K562 (cell line): Measurements from ENCODE around the gene PHF19. TPM values are rescaled to one million over a fixed set of nuclear protein-coding genes. Genes with fewer than 3 reads are reported as not detected.

Experiments
- ATAC-seq: fragments of 200-7000 bp; cut with Tn5 transposase; 3 replicates; pipeline ENCODE4 v1.9.1; 2020; ENCODE audit warnings: moderate library complexity
- BruUV-seq: library from RNA; stranded (reverse); fragments of 400-500 nt; replicated peaks from 2 replicates; lab custom pipeline; 2021; lab: Mats Ljungman, UMichigan
- CTCF ChIA-PET: fragments of 300-600 bp; formaldehyde crosslinking; extraction: SDS; loops from one replicate; lab custom pipeline; 2021; ENCODE audit warnings: low intra/inter-chr PET ratio; lab: Yijun Ruan, JAX
- POLR2A ChIA-PET: fragments of 300-600, 350-650 bp; sonication (Branson Sonifier 250); formaldehyde crosslinking; extraction: SDS; loops from one replicate; lab custom pipeline; 2021; ENCODE audit warnings: antibody characterized with exemption, inconsistent platforms; lab: Yijun Ruan, JAX
- DNase-seq, 4 experiments: peaks; one replicate each; pipeline versions ENCODE4 v3.0.0 to v3.0.0-alpha.2; 2011 to 2018; ENCODE audit warnings: low spot score in 3 of 4, mixed read lengths in 3 of 4; ENCODE audit errors: extremely low read depth in 1 of 4
- FAIRE-seq: peaks from 2 replicates; lab custom pipeline; 2011; peaks lifted over from hg19 to GRCh38; lab: Jason Lieb, UNC
- H2AFZ ChIP-seq: 2 replicates; pipeline ENCODE4 v1.6.0; 2011; ENCODE audit warnings: low read depth, low read length, control low read depth, inconsistent platforms
- H3K27ac ChIP-seq: fragments of 200-600 bp; 3 replicates; pipeline ENCODE4 v1.8.0; 2011; ENCODE audit warnings: low read depth, mild to moderate bottlenecking, control low read depth, inconsistent platforms, low read length, moderate library complexity, mixed read lengths; ENCODE audit errors: extremely low read depth
- H3K27me3 ChIP-seq, 2 experiments: fragments of 300-600 bp in 1 of 2; 2 replicates in 1 of 2; 3 replicates in 1 of 2; pipeline versions ENCODE4 v1.6.0 to v1.8.0; 2011; ENCODE audit warnings: inconsistent platforms in 2 of 2, low read length in 2 of 2, mild to moderate bottlenecking in 1 of 2, mixed read lengths in 1 of 2, moderate library complexity in 1 of 2; ENCODE audit not compliant: control insufficient read depth in 2 of 2, insufficient read depth in 2 of 2
- H3K36me3 ChIP-seq: fragments of 300-600 bp; 3 replicates; pipeline ENCODE4 v1.8.0; 2011; ENCODE audit warnings: mild to moderate bottlenecking, low read length, inconsistent platforms; ENCODE audit not compliant: control insufficient read depth, insufficient read depth
- H3K4me1 ChIP-seq, 2 experiments: fragments of 200-600 bp in 1 of 2; replicated peaks in 1 of 2; 2 replicates in 1 of 2; 3 replicates in 1 of 2; pipeline versions ENCODE4 v1.5.1 to v1.8.0; 2011; ENCODE audit warnings: inconsistent platforms in 2 of 2, low read length in 2 of 2, mild to moderate bottlenecking in 1 of 2, mixed read lengths in 1 of 2, moderate library complexity in 1 of 2; ENCODE audit not compliant: control insufficient read depth in 2 of 2, insufficient read depth in 2 of 2
- H3K4me2 ChIP-seq: 2 replicates; pipeline ENCODE4 v1.6.1; 2011; ENCODE audit warnings: low read length, control low read depth, inconsistent platforms, mixed read lengths; ENCODE audit not compliant: insufficient read depth
- H3K4me3 ChIP-seq: fragments of 200-600 bp; sonication (generic), shearing (Covaris generic); 2 replicates; pipeline ENCODE4 v1.5.1; 2016; ENCODE audit warnings: control low read depth, inconsistent platforms
- H3K79me2 ChIP-seq: fragments of 200-600 bp; 3 replicates; pipeline ENCODE4 v1.8.0; 2011; ENCODE audit warnings: low read length, inconsistent platforms; ENCODE audit not compliant: control insufficient read depth, insufficient read depth
- H3K9ac ChIP-seq, 2 experiments: 2 replicates each; pipeline versions ENCODE4 v1.6.0 to v1.6.1; 2011; ENCODE audit warnings: low read depth in 2 of 2, low read length in 2 of 2, control low read depth in 1 of 2, inconsistent platforms in 1 of 2, mild to moderate bottlenecking in 1 of 2, mixed read lengths in 1 of 2; ENCODE audit not compliant: insufficient read depth in 1 of 2
- H3K9me1 ChIP-seq: one replicate; pipeline ENCODE4 v1.6.0; 2011; ENCODE audit warnings: inconsistent platforms, mild to moderate bottlenecking, low read length, moderate library complexity; ENCODE audit not compliant: control insufficient read depth, insufficient read depth
- H3K9me3 ChIP-seq: replicated peaks from 2 replicates; pipeline ENCODE4 v1.5.1; 2011; ENCODE audit warnings: low read depth, low read length, inconsistent platforms; ENCODE audit not compliant: control insufficient read depth, insufficient read depth
- H4K20me1 ChIP-seq: replicated peaks from 2 replicates; pipeline ENCODE4 v1.6.1; 2011; ENCODE audit warnings: low read length, inconsistent platforms, mixed read lengths; ENCODE audit not compliant: control insufficient read depth, insufficient read depth
- E2F1 ChIP-seq: sonication (generic); formaldehyde crosslinking; IDR thresholded peaks from 2 replicates; pipeline ENCODE4 v1.8.1; 2023; ENCODE audit warnings: mild to moderate bottlenecking, missing genetic modification reagents, moderate library complexity
- HDAC1 ChIP-seq, 2 experiments: fragments of 450-650 bp; IDR thresholded peaks; 2 replicates each; pipeline ENCODE4 v1.6.1; 2016 to 2017; ENCODE audit warnings: inconsistent platforms in 1 of 2, mild to moderate bottlenecking in 1 of 2, moderate library complexity in 1 of 2
- JUN ChIP-seq, 2 experiments: sonication (generic) in 1 of 2; formaldehyde crosslinking in 1 of 2; IDR thresholded peaks; 2 replicates each; pipeline versions ENCODE4 v1.6.1 to v1.8.0; 2012 to 2022; ENCODE audit warnings: borderline replicate concordance in 2 of 2, mild to moderate bottlenecking in 2 of 2, improper control_type of control experiment in 1 of 2, low read depth in 1 of 2, low read length in 1 of 2, missing genetic modification reagents in 1 of 2
- L3MBTL2 ChIP-seq: fragments of 450-650 bp; IDR thresholded peaks from 2 replicates; pipeline ENCODE4 v1.6.1; 2016; ENCODE audit warnings: mild to moderate bottlenecking, moderate library complexity
- TBL1XR1 ChIP-seq, 2 experiments: IDR thresholded peaks; 2 replicates each; pipeline ENCODE4 v1.6.1; 2012; ENCODE audit warnings: improper control_type of control experiment in 2 of 2, low read length in 2 of 2, mild to moderate bottlenecking in 1 of 2
- THAP7 ChIP-seq: fragments of 250-450 bp; sonication (Bioruptor Pico); IDR thresholded peaks from 2 replicates; pipeline ENCODE4 v1.5.0; 2021
- ZC3H11A ChIP-seq: IDR thresholded peaks from 2 replicates; pipeline ENCODE4 v1.6.1; 2012; ENCODE audit warnings: low read depth, low read length, improper control_type of control experiment
- ZKSCAN1 ChIP-seq: fragments of 150-350 bp; IDR thresholded peaks from 2 replicates; pipeline ENCODE4 v1.6.1; 2016; ENCODE audit warnings: low read depth, low read length
- WGBS: fragments of 100-300 bp; shearing (Covaris generic); methylation state at CpG from one replicate; pipeline ENCODE4 v1.1.6; 2016; ENCODE audit warnings: low coverage, mixed read lengths; ENCODE audit not compliant: insufficient coverage; ENCODE audit errors: missing lambda C conversion rate; 5-methylcytosine and 5-hydroxymethylcytosine counted together
- in situ Hi-C: fragments of 300-500 bp; cut with MboI; formaldehyde crosslinking; loops from 4 replicates; pipeline ENCODE4 v1.15.0; 2018; ENCODE audit warnings: inconsistent platforms, mixed read lengths
- intact Hi-C: fragments of 100-400 bp; cut with micrococcal nuclease; formaldehyde crosslinking; loops from 2 replicates; pipeline ENCODE4 v1.14.2; 2022
- polyA plus RNA-seq, 8 experiments: library from polyadenylated mRNA; depleted of rRNA in 4 of 8; stranded (reverse) in 5 of 8; unstranded in 3 of 8; fragments of >200 nt; fragmentation: Nextera tagmentation in 2 of 8; fragmentation: Illumina TruSeq in 1 of 8; extraction: Ambion mirVana in 2 of 8; extraction: Trizol in 1 of 8; gene quantifications; 2 replicates each; pipeline versions ENCODE4 v1.2.1 to v1.2.3, GENCODE V29; 2011 to 2014; ENCODE audit warnings: inconsistent platforms in 1 of 8, missing spikeins in 1 of 8
- total RNA-seq, 7 experiments: library from RNA; depleted of rRNA in 6 of 7; stranded (reverse); fragments of >200 nt in 6 of 7; fragmentation: Illumina TruSeq in 2 of 7; extraction: Trizol in 2 of 7; gene quantifications; 2 replicates each; pipeline versions ENCODE4 v1.2.1 to v1.2.3, GENCODE V29; 2011 to 2021; ENCODE audit warnings: low replicate concordance in 1 of 7
- TF ChIP-seq, protein P1 (sequence below), 3 experiments: fragments of 200-800 bp in 1 of 3; fragments of 250-450 bp in 1 of 3; fragments of 450-650 bp in 1 of 3; sonication (Bioruptor Pico) in 1 of 3; sonication (Bioruptor generic) in 1 of 3; formaldehyde crosslinking in 1 of 3; IDR thresholded peaks; 2 replicates each; pipeline versions ENCODE4 v1.6.1 to v1.8.0; 2016 to 2022; ENCODE audit warnings: mild to moderate bottlenecking in 2 of 3, missing genetic modification characterization in 2 of 3, missing compliant biosample characterization in 1 of 3, moderate library complexity in 1 of 3
- TF ChIP-seq, protein P2 (sequence below): sonication (generic); formaldehyde crosslinking; IDR thresholded peaks from 2 replicates; pipeline ENCODE4 v1.8.1; 2023; ENCODE audit warnings: mild to moderate bottlenecking, missing genetic modification reagents

The PHF19 gene
- total and polyA plus RNA-seq, 9 of the 15 experiments (the other 6 are each of a cell fraction or from before 2014, with no cell fraction given) = 95.8 to 403 (median 255) TPM

- TF ChIP-seq, protein P1, sequence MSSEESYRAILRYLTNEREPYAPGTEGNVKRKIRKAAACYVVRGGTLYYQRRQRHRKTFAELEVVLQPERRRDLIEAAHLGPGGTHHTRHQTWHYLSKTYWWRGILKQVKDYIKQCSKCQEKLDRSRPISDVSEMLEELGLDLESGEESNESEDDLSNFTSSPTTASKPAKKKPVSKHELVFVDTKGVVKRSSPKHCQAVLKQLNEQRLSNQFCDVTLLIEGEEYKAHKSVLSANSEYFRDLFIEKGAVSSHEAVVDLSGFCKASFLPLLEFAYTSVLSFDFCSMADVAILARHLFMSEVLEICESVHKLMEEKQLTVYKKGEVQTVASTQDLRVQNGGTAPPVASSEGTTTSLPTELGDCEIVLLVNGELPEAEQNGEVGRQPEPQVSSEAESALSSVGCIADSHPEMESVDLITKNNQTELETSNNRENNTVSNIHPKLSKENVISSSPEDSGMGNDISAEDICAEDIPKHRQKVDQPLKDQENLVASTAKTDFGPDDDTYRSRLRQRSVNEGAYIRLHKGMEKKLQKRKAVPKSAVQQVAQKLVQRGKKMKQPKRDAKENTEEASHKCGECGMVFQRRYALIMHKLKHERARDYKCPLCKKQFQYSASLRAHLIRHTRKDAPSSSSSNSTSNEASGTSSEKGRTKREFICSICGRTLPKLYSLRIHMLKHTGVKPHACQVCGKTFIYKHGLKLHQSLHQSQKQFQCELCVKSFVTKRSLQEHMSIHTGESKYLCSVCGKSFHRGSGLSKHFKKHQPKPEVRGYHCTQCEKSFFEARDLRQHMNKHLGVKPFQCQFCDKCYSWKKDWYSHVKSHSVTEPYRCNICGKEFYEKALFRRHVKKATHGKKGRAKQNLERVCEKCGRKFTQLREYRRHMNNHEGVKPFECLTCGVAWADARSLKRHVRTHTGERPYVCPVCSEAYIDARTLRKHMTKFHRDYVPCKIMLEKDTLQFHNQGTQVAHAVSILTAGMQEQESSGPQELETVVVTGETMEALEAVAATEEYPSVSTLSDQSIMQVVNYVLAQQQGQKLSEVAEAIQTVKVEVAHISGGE (CRISPR knock-in tag; IDR thresholded peaks at IDR 0.05) = no peak
- TF ChIP-seq L3MBTL2 (no peak), E2F1 (CRISPR knock-in tag) (peak; percentile 70; the same call in 1 of the 2 replicates)
These were observed 7.7 kb downstream of the PHF19 start (continued) for GRCh38 chr9:120869360-120869687.

- Histone ChIP-seq H3K9me3 (no peaks in the 10 kb centered on the region), H3K4me2 (peak overlapping the region; percentile 89), H3K9ac (peak overlapping the region; percentile 59 to 89), H3K4me1 (peaks cover 13 to 27% of the 10 kb centered on the region in 2 experiments), H3K9me1 (peaks cover 8% of the 10 kb centered on the region), H4K20me1 (no peaks in the 10 kb centered on the region), H3K27me3 (no peaks in the 10 kb centered on the region), H3K4me3 (peak overlapping the region; percentile 41), H3K79me2 (peaks cover 26% of the 10 kb centered on the region), H3K36me3 (peaks cover 88% of the 10 kb centered on the region), H2AFZ (peak overlapping the region; percentile 91), H3K27ac (peak overlapping the region; percentile 76)
- ATAC-seq (peak; percentile 98), FAIRE-seq (peak; percentile 87), DNase-seq (peak; percentile 100)
- ChIA-PET POLR2A (interaction anchor here (0.5 to 15.5 kb wide), 12 partner anchors 10 to 75 kb away, joined by 3 to 464 read pairs (median 5); partner anchors contain the start of genes FBXW2, PHF19 and PSMD5), CTCF (interaction anchor here (0.7 kb wide), 1 partner anchor 1382 kb away, joined by 3 read pairs; no protein-coding TSS in a partner anchor)
- 1% methylated on average over 34 of the region's 52 CpGs for WGBS
- intact Hi-C loops = loop anchor here (1.0 to 10.0 kb wide), 5 partner anchors 8 to 254 kb away; partner anchors contain the start of gene PHF19
- in situ Hi-C loops = no loop called here
- BruUV-seq = no TSS peak
- TF ChIP-seq JUN (IDR thresholded peaks at IDR 0.05; ENCODE audit: borderline replicate concordance, low read depth, low read length) (peak; percentile 83; the same call in 1 of the 2 replicates), JUN (CRISPR knock-in tag; IDR thresholded peaks at IDR 0.05; ENCODE audit: borderline replicate concordance) (no peak), ZKSCAN1 (peak; percentile 65; the same call in 1 of the 2 replicates), TBL1XR1 (IDR thresholded peaks at IDR 0.05; ENCODE audit: low read length in 2 of 2) (peak in 1 of 2 experiments; percentile 79; a peak in 1 of 4 replicates), ZC3H11A (peak; percentile 48; the same call in 1 of the 2 replicates), THAP7 (no peak), HDAC1 (IDR thresholded peaks at IDR 0.05) (no peak)
- TF ChIP-seq, protein P2, sequence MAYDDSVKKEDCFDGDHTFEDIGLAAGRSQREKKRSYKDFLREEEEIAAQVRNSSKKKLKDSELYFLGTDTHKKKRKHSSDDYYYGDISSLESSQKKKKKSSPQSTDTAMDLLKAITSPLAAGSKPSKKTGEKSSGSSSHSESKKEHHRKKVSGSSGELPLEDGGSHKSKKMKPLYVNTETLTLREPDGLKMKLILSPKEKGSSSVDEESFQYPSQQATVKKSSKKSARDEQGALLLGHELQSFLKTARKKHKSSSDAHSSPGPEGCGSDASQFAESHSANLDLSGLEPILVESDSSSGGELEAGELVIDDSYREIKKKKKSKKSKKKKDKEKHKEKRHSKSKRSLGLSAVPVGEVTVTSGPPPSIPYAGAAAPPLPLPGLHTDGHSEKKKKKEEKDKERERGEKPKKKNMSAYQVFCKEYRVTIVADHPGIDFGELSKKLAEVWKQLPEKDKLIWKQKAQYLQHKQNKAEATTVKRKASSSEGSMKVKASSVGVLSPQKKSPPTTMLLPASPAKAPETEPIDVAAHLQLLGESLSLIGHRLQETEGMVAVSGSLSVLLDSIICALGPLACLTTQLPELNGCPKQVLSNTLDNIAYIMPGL (CRISPR knock-in tag) = peak; percentile 90
These were observed 8.2 kb downstream of the PHF19 start for GRCh38 chr9:120868676-120869359.
